A673 (cell line): Measurements from ENCODE around the gene ELL. TPM values are rescaled to one million over a fixed set of nuclear protein-coding genes. Genes with fewer than 3 reads are reported as not detected.
A peak's percentile ranks its signal among the peaks of the same experiment; 100 is the strongest.

Source experiments
- BruUV-seq: library from RNA; stranded (reverse); fragments of 400-500 nt; replicated peaks from 2 replicates; lab custom pipeline; 2021; lab: Mats Ljungman, UMichigan
- CTCF ChIA-PET: fragments of 300-600 bp; sonication (Branson Sonifier 250); formaldehyde crosslinking; loops from one replicate; lab custom pipeline; 2022; ENCODE audit warnings: antibody characterized with exemption; lab: Charles Lee
- POLR2A ChIA-PET: fragments of 300-600 bp; sonication (Branson Sonifier 250); formaldehyde crosslinking; loops from one replicate; lab custom pipeline; 2022; ENCODE audit warnings: antibody characterized with exemption; ENCODE audit not compliant: low non-redundant PET; lab: Charles Lee
- DNase-seq: peaks from one replicate; pipeline ENCODE4 v3.0.0-alpha.2; 2015; ENCODE audit warnings: low spot score
- H3K27ac ChIP-seq: fragments of 200-600 bp; sonication (generic); 2 replicates; pipeline ENCODE4 v1.5.1; 2016; ENCODE audit warnings: mixed run types, low read depth, mild to moderate bottlenecking, mixed read lengths, antibody characterized with exemption, low read length; ENCODE audit not compliant: poor library complexity, severe bottlenecking
- H3K27me3 ChIP-seq: fragments of 200-600 bp; sonication (generic); replicated peaks from 2 replicates; pipeline ENCODE4 v1.6.1; 2017; ENCODE audit warnings: mixed run types, low read depth, mild to moderate bottlenecking, mixed read lengths, antibody characterized with exemption, low read length; ENCODE audit not compliant: insufficient read depth, poor library complexity
- H3K36me3 ChIP-seq: fragments of 200-600 bp; sonication (generic); 2 replicates; pipeline ENCODE4 v1.6.1; 2016; ENCODE audit warnings: mixed run types, mild to moderate bottlenecking, mixed read lengths, antibody characterized with exemption, low read length; ENCODE audit not compliant: insufficient read depth, poor library complexity, severe bottlenecking
- H3K4me1 ChIP-seq: fragments of 200-600 bp; sonication (generic); 2 replicates; pipeline ENCODE4 v1.6.1; 2017; ENCODE audit warnings: mixed run types, mild to moderate bottlenecking, mixed read lengths, antibody characterized with exemption, low read length; ENCODE audit not compliant: insufficient read depth, poor library complexity, severe bottlenecking
- H3K4me3 ChIP-seq: fragments of 200-600 bp; sonication (generic); 2 replicates; pipeline ENCODE4 v1.5.1; 2016; ENCODE audit warnings: low read depth, mixed run types, mild to moderate bottlenecking, mixed read lengths, low read length; ENCODE audit not compliant: poor library complexity, severe bottlenecking
- H3K9me3 ChIP-seq: fragments of 200-600 bp; sonication (generic); 2 replicates; pipeline ENCODE4 v1.6.1; 2016; ENCODE audit warnings: mixed run types, low read depth, mild to moderate bottlenecking, mixed read lengths, antibody characterized with exemption, low read length; ENCODE audit not compliant: poor library complexity, severe bottlenecking
- CTCF ChIP-seq: fragments of 300-800, 200-600 bp; sonication (generic); conservative IDR thresholded peaks from 2 replicates; pipeline ENCODE4 v1.5.1; 2017; ENCODE audit warnings: low read depth, mild to moderate bottlenecking, antibody characterized with exemption, low read length, moderate library complexity, mixed read lengths
- EZH2 ChIP-seq: fragments of 200-600 bp; sonication (generic); IDR thresholded peaks from 2 replicates; pipeline ENCODE4 v1.6.1; 2017; ENCODE audit warnings: borderline replicate concordance, low read depth, mild to moderate bottlenecking, mixed read lengths, antibody characterized with exemption, low read length; ENCODE audit not compliant: poor library complexity, severe bottlenecking
- intact Hi-C: fragments of 100-400 bp; cut with micrococcal nuclease; formaldehyde crosslinking; loops from one replicate; pipeline ENCODE4 v1.10.0; 2022; ENCODE audit not compliant: unreplicated experiment
- total RNA-seq: library from RNA; stranded (reverse); gene quantifications from 2 replicates; pipeline ENCODE4 v1.2.3, GENCODE V29; 2021

Gene ELL
- total RNA-seq, 1 experiment from 2014 or later, result 16.4 TPM

GRCh38 chr19:18496167-18496979 is 25.5 kb downstream of the ELL start:
- no peak for TF ChIP-seq EZH2
- no peak for TF ChIP-seq CTCF
- Histone ChIP-seq H3K27ac (no peak overlapping the region), H3K9me3 (no peaks in the 10 kb centered on the region), H3K36me3 (no peaks in the 10 kb centered on the region), H3K4me1 (peaks cover 14% of the 10 kb centered on the region), H3K27me3 (no peaks in the 10 kb centered on the region), H3K4me3 (no peak overlapping the region)
- DNase-seq, result peak; percentile 26
- CTCF ChIA-PET, result interaction anchor here (0.6 kb wide), 1 partner anchor 491 kb away, joined by 3 read pairs; no protein-coding TSS in a partner anchor
- no TSS peak for BruUV-seq
- intact Hi-C loops, result no loop called here
- POLR2A ChIA-PET, result no interaction called here

GRCh38 chr19:18495204-18495911 is 26.5 kb downstream of the ELL start:
- no peak for DNase-seq
- H3K4me3 ChIP-seq, result no peak overlapping the region
- intact Hi-C loops, result no loop called here
- BruUV-seq, result no TSS peak
- no peak for TF ChIP-seq EZH2
- TF ChIP-seq CTCF, result no peak
- H3K27me3 ChIP-seq, result no peaks in the 10 kb centered on the region
- H3K36me3 ChIP-seq, result no peaks in the 10 kb centered on the region
- H3K27ac ChIP-seq, result peak overlapping the region; percentile 53
- POLR2A ChIA-PET, result no interaction called here
- peaks cover 18% of the 10 kb centered on the region for H3K4me1 ChIP-seq
- CTCF ChIA-PET, result interaction anchor here (0.6 kb wide), 1 partner anchor 492 kb away, joined by 3 read pairs; no protein-coding TSS in a partner anchor
- no peaks in the 10 kb centered on the region for H3K9me3 ChIP-seq

GRCh38 chr19:18494267-18494607 is 27.6 kb downstream of the ELL start:
- no peak overlapping the region for H3K27ac ChIP-seq
- CTCF ChIA-PET, result interaction anchor here (0.6 kb wide), 1 partner anchor 50 kb away, joined by 8 read pairs; no protein-coding TSS in a partner anchor
- no peak for TF ChIP-seq CTCF
- no peak for TF ChIP-seq EZH2
- no peaks in the 10 kb centered on the region for H3K9me3 ChIP-seq
- BruUV-seq, result no TSS peak
- H3K36me3 ChIP-seq, result no peaks in the 10 kb centered on the region
- no peak overlapping the region for H3K4me3 ChIP-seq
- no peaks in the 10 kb centered on the region for H3K27me3 ChIP-seq
- intact Hi-C loops, result no loop called here
- peaks cover 20% of the 10 kb centered on the region for H3K4me1 ChIP-seq
- no peak for DNase-seq
- POLR2A ChIA-PET, result no interaction called here
